Caco-2 (cell line): ENCODE results near the gene CCDC102A. TPM values are rescaled to one million over a fixed set of nuclear protein-coding genes. Genes with fewer than 3 reads are reported as not detected.

ENCODE experiments used
- BruUV-seq: library from RNA; stranded (reverse); fragments of 400-500 nt; replicated peaks from 2 replicates; lab custom pipeline; 2021; lab: Mats Ljungman, UMichigan
- CTCF ChIA-PET: fragments of 300-600 bp; sonication (Branson Sonifier 250); formaldehyde crosslinking; loops from one replicate; lab custom pipeline; 2022; ENCODE audit warnings: antibody characterized with exemption; lab: Charles Lee
- POLR2A ChIA-PET: fragments of 300-600 bp; sonication (Branson Sonifier 250); formaldehyde crosslinking; loops from one replicate; lab custom pipeline; 2022; ENCODE audit warnings: antibody characterized with exemption; lab: Charles Lee
- DNase-seq, 2 experiments: peaks; one replicate each; pipeline versions ENCODE4 v3.0.0 to v3.0.0-alpha.2; 2020 to 2022
- H3K27me3 ChIP-seq: replicated peaks from 2 replicates; pipeline ENCODE4 v1.6.0; 2011; ENCODE audit warnings: low read length; ENCODE audit not compliant: control insufficient read depth, insufficient read depth
- H3K36me3 ChIP-seq: 2 replicates; pipeline ENCODE4 v1.5.1; 2011; ENCODE audit warnings: low read length; ENCODE audit not compliant: control insufficient read depth, insufficient read depth
- H3K4me1 ChIP-seq: fragments of 250-450 bp; sonication (Bioruptor Pico); 2 replicates; pipeline ENCODE4 v1.5.1; 2020; ENCODE audit warnings: mild to moderate bottlenecking
- H3K4me3 ChIP-seq: 2 replicates; pipeline ENCODE4 v1.5.1; 2011; ENCODE audit warnings: low read depth, mild to moderate bottlenecking, control low read depth, low read length
- H3K9me3 ChIP-seq: fragments of 250-450 bp; sonication (Bioruptor Pico); 2 replicates; pipeline ENCODE4 v1.5.1; 2020; ENCODE audit warnings: mild to moderate bottlenecking, moderate library complexity
- H3K27ac Mint-ChIP-seq: one replicate; pipeline ENCODE4 v1.8.0; 2022; ENCODE audit warnings: mixed read lengths; ENCODE audit not compliant: unreplicated experiment
- H3K27me3 Mint-ChIP-seq: one replicate; pipeline ENCODE4 v1.8.0; 2022; ENCODE audit warnings: mixed read lengths; ENCODE audit not compliant: insufficient read depth, unreplicated experiment
- H3K36me3 Mint-ChIP-seq: one replicate; pipeline ENCODE4 v1.8.0; 2022; ENCODE audit warnings: mild to moderate bottlenecking, mixed read lengths; ENCODE audit not compliant: insufficient read depth, unreplicated experiment
- H3K4me1 Mint-ChIP-seq: one replicate; pipeline ENCODE4 v1.8.0; 2022; ENCODE audit warnings: low read depth, mixed read lengths; ENCODE audit not compliant: unreplicated experiment
- H3K4me3 Mint-ChIP-seq: one replicate; pipeline ENCODE4 v1.8.0; 2022; ENCODE audit warnings: mild to moderate bottlenecking, moderate library complexity, mixed read lengths; ENCODE audit not compliant: unreplicated experiment
- H3K9me3 Mint-ChIP-seq: one replicate; pipeline ENCODE4 v1.8.0; 2022; ENCODE audit warnings: mixed read lengths; ENCODE audit not compliant: unreplicated experiment
- CTCF ChIP-seq, 2 experiments: fragments of 200-600 bp in 1 of 2; IDR thresholded peaks; 1 replicate in 1 of 2; 2 replicates in 1 of 2; pipeline versions ENCODE4 v1.5.1 to v1.8.0; 2011 to 2022; ENCODE audit warnings: antibody characterized with exemption in 1 of 2, control low read depth in 1 of 2, inconsistent platforms in 1 of 2, low read depth in 1 of 2, low read length in 1 of 2, mild to moderate bottlenecking in 1 of 2, moderate library complexity in 1 of 2; ENCODE audit not compliant: insufficient read depth in 1 of 2, severe bottlenecking in 1 of 2, unreplicated experiment in 1 of 2
- intact Hi-C: fragments of 100-400 bp; cut with micrococcal nuclease; formaldehyde crosslinking; loops from one replicate; pipeline ENCODE4 v1.10.0; 2022; ENCODE audit not compliant: unreplicated experiment
- total RNA-seq: library from RNA; stranded (reverse); gene quantifications from 2 replicates; pipeline ENCODE4 v1.2.3, GENCODE V29; 2022

CCDC102A gene
- total RNA-seq, 1 experiment from 2014 or later, result 11.8 TPM

- H3K4me3 Mint-ChIP-seq, result no peak overlapping the region
- ChIA-PET CTCF (no interaction called here), POLR2A (no interaction called here)
- peaks cover 8% of the 10 kb centered on the region for H3K4me1 Mint-ChIP-seq
- no peak overlapping the region for H3K4me3 ChIP-seq
- H3K36me3 ChIP-seq, result no peaks in the 10 kb centered on the region
- H3K27me3 Mint-ChIP-seq, result no peaks in the 10 kb centered on the region
- no peak for TF ChIP-seq CTCF (IDR thresholded peaks at IDR 0.05; ENCODE audit: insufficient read depth in 1 of 2, low read depth in 1 of 2, low read length in 1 of 2, severe bottlenecking in 1 of 2, unreplicated experiment in 1 of 2)
- peaks cover 14% of the 10 kb centered on the region for H3K4me1 ChIP-seq
- H3K27me3 ChIP-seq, result no peaks in the 10 kb centered on the region
- H3K9me3 Mint-ChIP-seq, result no peaks in the 10 kb centered on the region
- H3K27ac Mint-ChIP-seq, result no peak overlapping the region
- no peaks in the 10 kb centered on the region for H3K9me3 ChIP-seq
- H3K36me3 Mint-ChIP-seq, result no peaks in the 10 kb centered on the region
- DNase-seq, result no peak
- no TSS peak for BruUV-seq
- intact Hi-C loops, result no loop called here
These were observed 28.3 kb downstream of the CCDC102A start for GRCh38 chr16:57508035-57508425.

GRCh38 chr16:57507136-57508034, 29.0 kb downstream of the CCDC102A start:
- Histone ChIP-seq H3K4me1 (peaks cover 11% of the 10 kb centered on the region), H3K4me3 (no peak overlapping the region), H3K27me3 (no peaks in the 10 kb centered on the region), H3K36me3 (no peaks in the 10 kb centered on the region), H3K9me3 (no peaks in the 10 kb centered on the region)
- TF ChIP-seq CTCF (IDR thresholded peaks at IDR 0.05; ENCODE audit: insufficient read depth in 1 of 2, low read depth in 1 of 2, low read length in 1 of 2, severe bottlenecking in 1 of 2, unreplicated experiment in 1 of 2), result no peak
- CTCF ChIA-PET, result no interaction called here
- BruUV-seq, result no TSS peak
- no peak for DNase-seq
- no peaks in the 10 kb centered on the region for H3K27me3 Mint-ChIP-seq
- no peaks in the 10 kb centered on the region for H3K36me3 Mint-ChIP-seq
- no peak overlapping the region for H3K27ac Mint-ChIP-seq
- POLR2A ChIA-PET, result no interaction called here
- intact Hi-C loops, result no loop called here
- H3K4me1 Mint-ChIP-seq, result peaks cover 11% of the 10 kb centered on the region
- H3K9me3 Mint-ChIP-seq, result no peaks in the 10 kb centered on the region
- no peak overlapping the region for H3K4me3 Mint-ChIP-seq

GRCh38 chr16:57505169-57505568, 31.2 kb downstream of the CCDC102A start:
- H3K4me3 Mint-ChIP-seq, result no peak overlapping the region
- Histone ChIP-seq H3K4me3 (no peak overlapping the region), H3K4me1 (peaks cover 6% of the 10 kb centered on the region), H3K27me3 (no peaks in the 10 kb centered on the region), H3K36me3 (no peaks in the 10 kb centered on the region), H3K9me3 (no peaks in the 10 kb centered on the region)
- intact Hi-C loops, result no loop called here
- no TSS peak for BruUV-seq
- no peak overlapping the region for H3K27ac Mint-ChIP-seq
- no peak for TF ChIP-seq CTCF (IDR thresholded peaks at IDR 0.05; ENCODE audit: insufficient read depth in 1 of 2, low read depth in 1 of 2, low read length in 1 of 2, severe bottlenecking in 1 of 2, unreplicated experiment in 1 of 2)
- H3K36me3 Mint-ChIP-seq, result no peaks in the 10 kb centered on the region
- no peaks in the 10 kb centered on the region for H3K9me3 Mint-ChIP-seq
- ChIA-PET POLR2A (no interaction called here), CTCF (interaction anchor here (0.7 kb wide), 1 partner anchor 10 kb away, joined by 7 read pairs; no protein-coding TSS in a partner anchor)
- peaks cover 10% of the 10 kb centered on the region for H3K4me1 Mint-ChIP-seq
- DNase-seq, result no peak
- no peaks in the 10 kb centered on the region for H3K27me3 Mint-ChIP-seq
